ENCODE data around the gene RALA.

The RALA gene

DNA sequence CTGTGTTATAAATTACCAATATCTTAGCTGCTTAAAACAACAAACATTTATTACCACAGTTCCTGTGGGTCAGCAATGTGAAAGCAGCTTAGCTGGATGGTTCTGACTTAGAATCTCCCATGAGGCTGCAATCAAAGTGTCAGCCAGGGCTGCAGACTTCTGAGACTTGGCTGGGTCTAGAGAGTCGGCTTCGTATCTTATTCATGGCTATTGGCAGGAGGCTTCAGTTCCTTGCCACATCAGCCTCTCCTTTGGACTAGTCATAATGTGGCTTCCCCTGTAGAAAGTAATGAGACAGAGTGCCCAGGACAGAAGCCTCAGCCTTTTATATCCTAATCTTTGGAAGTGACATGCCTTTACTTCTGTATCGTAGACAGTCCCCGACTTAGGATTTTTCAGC, 27.3 kb downstream of the RALA start:
- no peak for TF ChIP-seq CTCF (IDR thresholded peaks at IDR 0.05; ENCODE audit: borderline replicate concordance, control extremely low read depth, extremely low read depth, insufficient read depth, missing control alignments)
- no peak for DNase-seq (ENCODE audit: low spot score)
- in situ Hi-C loops (cut with MboI; ENCODE audit: low sequenced_read_pairs, unreplicated experiment) = no loop called here

GRCh38 chr7:39651265-39651664, 27.9 kb downstream of the RALA start:
- no peak for TF ChIP-seq CTCF (IDR thresholded peaks at IDR 0.05; ENCODE audit: borderline replicate concordance, control extremely low read depth, extremely low read depth, insufficient read depth, missing control alignments)
- in situ Hi-C loops (cut with MboI; ENCODE audit: low sequenced_read_pairs, unreplicated experiment) = no loop called here
- DNase-seq (ENCODE audit: low spot score) = no peak

DNA sequence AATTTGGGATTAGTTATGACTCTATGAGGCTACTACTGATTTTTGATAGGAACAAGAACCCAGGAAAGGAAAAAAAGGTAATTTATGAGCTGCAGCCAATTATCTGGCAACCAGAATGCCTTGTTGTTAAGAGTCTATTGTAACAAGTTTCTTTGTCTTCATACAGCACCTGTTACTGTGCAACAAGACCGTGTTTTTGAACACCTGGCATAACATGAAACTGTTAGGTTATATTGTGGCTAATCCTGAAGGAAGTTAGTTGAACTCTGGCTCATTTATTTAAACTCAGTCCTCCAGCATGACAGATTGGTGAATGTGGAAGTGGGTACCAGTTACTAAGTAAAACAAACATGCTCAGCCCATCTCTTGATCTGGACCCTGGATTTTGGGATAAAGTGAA, 33.0 kb downstream of the RALA start:
- no peak for TF ChIP-seq CTCF (IDR thresholded peaks at IDR 0.05; ENCODE audit: borderline replicate concordance, control extremely low read depth, extremely low read depth, insufficient read depth, missing control alignments)
- in situ Hi-C loops (cut with MboI; ENCODE audit: low sequenced_read_pairs, unreplicated experiment) = no loop called here
- no peak for DNase-seq (ENCODE audit: low spot score)

DNA sequence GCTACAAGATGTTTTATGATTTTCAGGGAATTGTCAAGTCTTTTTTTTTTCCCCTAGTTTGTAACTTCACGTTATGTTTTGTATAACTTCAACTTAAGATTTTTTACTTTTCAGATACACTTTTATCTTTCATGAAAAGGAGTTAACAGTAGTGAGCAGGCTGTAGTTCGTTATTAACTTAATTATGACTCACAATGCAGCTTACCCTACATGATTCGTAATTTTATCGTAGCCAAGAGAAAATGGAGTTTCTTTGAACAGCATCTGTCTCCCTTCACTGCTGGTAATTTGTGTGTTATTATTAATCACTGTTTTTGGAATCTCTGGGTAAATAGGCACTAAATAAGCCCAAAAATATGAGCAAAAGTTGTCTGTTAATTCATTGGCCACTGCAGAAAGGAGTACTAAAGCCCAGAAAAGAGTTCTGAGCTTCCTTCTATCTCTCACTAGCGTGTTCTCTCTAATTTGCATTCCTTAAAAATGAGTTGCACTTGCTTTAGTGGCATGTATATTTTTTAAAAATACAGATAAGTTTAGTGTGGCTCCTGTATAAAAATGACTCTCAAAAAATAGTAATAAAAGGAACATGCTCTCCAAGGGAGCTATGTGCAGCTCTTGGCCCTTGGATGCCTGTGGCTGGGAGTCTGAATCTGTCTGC, 36.1 kb downstream of the RALA start:
- no peak for DNase-seq (ENCODE audit: low spot score)
- TF ChIP-seq CTCF (IDR thresholded peaks at IDR 0.05; ENCODE audit: borderline replicate concordance, control extremely low read depth, extremely low read depth, insufficient read depth, missing control alignments) = no peak
- in situ Hi-C loops (cut with MboI; ENCODE audit: low sequenced_read_pairs, unreplicated experiment) = no loop called here

DNA sequence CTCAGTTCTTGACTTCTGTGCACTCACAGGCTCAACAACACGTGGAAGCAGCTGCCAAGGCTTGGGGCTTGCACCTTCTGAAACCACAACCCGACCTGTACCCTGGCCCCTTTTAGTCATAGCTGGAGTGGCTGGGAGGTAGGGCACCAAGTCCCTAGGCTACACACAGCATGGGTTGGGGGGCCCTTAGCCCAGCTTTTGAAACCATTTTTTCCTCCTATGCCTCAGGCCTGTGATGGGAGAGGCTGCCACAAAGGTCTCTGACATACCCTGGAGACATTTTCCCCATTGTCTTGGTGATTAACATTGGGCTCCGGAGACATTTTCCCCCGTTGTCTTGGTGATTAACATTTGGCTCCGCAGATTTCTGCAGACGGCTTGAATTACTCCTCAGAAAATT, 38.6 kb downstream of the RALA start:
- TF ChIP-seq CTCF (IDR thresholded peaks at IDR 0.05; ENCODE audit: borderline replicate concordance, control extremely low read depth, extremely low read depth, insufficient read depth, missing control alignments) = no peak
- DNase-seq (ENCODE audit: low spot score) = no peak
- in situ Hi-C loops (cut with MboI; ENCODE audit: low sequenced_read_pairs, unreplicated experiment) = no loop called here

DNA sequence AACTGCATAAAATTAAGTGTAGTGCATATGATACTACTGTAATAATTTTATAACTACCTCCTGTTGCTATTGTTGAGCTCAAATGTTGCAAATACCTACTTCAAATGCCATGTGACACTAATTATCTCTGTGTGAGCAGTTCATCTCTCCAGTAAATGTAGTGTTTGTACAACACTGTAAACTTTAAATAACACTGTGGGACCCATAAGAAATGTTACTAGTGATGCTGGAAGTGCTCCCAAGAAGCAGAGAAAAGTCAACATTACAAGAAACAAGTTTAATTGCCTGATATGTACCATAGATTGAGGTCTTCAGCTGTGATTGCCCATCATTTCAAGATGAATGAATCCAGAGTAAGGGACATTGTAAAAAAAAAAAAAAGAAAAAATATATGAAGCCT, 39.9 kb downstream of the RALA start:
- TF ChIP-seq CTCF (IDR thresholded peaks at IDR 0.05; ENCODE audit: borderline replicate concordance, control extremely low read depth, extremely low read depth, insufficient read depth, missing control alignments) = no peak
- DNase-seq (ENCODE audit: low spot score) = no peak
- in situ Hi-C loops (cut with MboI; ENCODE audit: low sequenced_read_pairs, unreplicated experiment) = no loop called here

Measured in GM13976 (cell line).